GM19351 (cell line): Measurements from ENCODE around the gene ARL5B.

ENCODE experiments used
- ATAC-seq: cut with Tn5 transposase; IDR thresholded peaks from one replicate; pipeline ENCODE4 v1.9.1; 2021; ENCODE audit warnings: mild to moderate bottlenecking, moderate library complexity; ENCODE audit not compliant: unreplicated experiment

The ARL5B gene

DNA sequence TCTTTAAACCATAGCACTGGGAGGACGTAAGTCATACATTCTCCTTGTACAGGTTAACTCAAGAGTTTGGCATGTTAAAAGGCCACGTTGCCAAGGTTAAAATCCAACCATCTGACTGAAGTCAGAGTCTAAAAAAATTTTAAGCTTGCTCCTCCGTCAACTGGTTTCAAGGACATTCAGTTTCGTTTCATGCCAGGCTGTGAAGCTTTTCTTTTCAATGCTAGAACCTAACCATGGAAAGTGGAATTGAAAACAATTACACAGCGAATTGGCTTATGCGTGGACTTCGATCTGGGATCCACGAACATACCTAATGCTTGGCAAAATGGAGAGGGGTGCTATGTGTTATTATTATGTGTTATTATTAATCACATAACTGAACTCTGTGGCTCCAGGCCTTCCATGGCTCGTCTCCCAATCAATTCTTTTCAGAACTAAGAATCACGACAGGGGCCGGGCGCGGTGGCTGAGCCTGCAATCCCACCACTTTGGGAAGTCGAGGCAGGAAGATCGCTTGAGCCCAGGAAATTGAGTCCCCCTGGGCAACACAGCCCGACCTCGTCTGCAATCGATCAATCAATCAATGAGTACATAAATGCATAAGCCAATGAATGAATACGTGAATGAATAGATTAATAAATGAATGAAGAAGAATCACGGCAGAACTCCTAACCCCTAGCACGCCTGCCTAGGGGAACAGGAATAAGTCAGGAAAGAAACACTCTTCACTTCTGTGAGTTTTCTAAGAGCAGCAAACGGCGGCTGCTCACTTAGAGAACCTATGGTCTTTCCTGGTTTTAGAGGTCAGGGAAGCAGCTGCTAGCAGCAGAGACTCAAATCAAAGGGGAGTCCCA lies 733 bp upstream of the ARL5B start:
- ATAC-seq: peak; percentile 32

DNA sequence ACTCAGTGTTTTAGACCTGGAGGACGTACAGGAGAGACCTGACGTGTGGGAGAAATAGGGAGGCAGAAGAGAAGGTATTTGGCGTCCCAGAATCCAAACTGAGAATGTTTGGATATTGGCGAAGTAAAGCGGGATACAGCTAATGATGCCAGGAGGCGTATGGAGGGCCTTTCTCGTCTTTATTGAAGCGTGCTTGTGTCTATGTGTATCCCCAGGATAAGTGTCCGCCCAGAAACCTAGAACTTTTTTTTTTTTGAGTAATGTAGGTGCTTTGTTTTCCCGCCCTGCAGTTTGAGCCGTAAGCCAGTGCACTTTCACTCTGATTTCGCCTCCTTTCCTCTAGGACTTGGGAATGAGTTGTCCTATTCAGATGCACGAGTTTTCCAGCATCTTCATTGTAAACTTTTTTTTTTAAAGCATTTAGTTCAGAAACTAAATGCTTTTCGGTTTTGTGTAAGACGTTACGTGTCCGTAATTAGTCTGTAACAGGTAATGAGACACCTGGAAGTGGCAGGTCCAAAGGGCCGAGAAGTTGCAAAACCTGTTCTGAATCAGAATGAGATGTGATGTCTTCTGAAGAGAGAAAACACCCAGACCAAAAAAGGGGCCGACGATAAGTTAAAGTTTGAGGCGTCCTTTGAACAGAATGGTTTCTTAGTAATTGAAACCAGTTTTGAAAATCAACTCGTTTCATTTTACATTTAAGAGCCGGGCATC lies 746 bp downstream of the ARL5B start:
- peak; percentile 29 for ATAC-seq

DNA sequence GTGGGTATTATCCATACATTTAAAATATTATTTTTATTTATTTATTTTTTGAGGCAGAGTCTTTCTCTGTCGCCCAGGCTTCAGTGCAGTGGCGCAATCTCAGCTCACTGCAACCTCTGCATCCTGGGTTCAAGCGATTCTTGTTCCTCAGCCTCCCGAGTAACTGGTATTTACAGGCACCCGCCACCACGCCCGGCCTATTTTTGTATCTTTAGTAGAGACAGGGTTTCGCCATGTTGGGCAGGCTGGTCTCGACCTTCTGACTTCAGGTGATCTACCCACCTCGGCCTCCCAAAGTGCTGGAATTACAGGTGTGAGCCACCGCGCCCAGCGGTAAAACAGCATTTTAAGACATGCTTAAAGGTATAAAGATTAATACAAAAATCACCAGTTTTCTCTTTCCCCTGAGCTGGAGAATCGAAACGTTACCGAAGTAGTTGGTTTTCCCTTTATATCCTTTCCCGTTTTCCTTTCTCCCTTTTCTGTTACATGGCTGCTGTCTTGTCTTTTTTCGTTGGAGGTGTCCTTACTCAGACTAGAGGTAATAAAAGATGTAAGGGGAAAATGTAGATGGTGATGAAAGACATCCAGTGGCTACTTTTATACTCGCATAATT lies 1.7 kb downstream of the ARL5B start:
- no peak for ATAC-seq

DNA sequence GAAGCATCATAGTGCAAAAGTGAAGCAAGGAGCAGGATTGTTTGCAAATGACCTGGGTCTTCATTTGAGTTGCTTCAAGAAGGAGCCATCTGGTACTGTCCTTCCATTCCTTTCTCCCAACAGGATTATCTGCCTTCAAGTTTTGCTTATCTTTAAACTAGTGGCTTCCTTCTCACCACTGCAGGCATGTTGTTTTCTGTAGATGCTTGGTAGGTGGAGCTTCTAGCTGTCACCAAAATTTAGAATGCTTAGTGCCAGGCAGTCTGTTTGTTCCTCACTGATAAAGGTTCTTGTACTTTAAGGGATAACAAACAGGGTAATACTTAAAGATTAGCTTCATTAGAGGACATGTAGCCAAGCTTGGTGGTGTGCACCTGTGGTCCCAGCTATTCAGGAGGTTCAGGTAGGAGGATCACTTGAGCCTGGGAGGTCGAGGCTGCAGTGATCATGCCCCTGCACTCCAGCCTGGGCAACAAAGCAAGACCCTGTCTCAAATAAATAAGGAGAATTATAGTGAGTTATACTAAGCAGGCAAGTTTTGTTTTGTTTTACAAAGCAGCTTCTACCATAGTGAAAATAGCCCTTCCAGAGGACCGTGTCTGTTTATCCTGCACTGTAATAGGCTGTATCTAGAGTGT lies 5.7 kb downstream of the ARL5B start:
- no peak for ATAC-seq

DNA sequence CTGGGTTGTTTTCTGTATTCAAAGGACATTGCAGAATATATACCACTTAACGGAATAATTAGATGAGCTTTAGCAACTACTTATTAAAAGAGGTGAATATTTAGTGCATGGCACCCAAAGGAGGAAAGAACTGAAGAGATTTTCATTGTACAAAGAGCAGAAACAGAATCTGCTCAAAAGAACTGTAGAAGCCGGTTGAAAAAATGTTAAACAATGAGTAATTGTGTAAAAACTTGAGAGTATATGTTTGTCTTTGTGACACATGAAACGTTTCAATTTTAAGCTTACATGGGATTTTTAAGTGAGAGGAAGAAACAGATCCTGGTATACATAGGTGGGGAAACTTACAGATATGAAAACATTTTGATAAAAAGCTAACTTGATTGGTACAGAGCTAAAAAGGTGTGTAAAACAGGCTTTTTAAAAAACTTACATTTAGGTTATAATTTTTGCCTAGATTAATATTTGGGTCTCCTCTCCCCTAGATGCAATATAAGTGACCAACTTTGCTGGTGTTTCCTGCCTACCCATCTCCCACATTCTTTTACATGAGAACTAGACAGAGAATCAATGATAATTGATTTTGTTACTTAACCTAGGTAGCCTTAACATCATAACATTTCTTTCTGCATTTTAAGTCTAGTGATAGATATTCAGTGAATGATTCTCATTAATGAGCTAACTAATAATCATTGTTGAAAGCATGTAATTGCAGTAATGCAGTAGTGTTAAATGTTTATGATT lies 6.8 kb downstream of the ARL5B start:
- no peak for ATAC-seq

DNA sequence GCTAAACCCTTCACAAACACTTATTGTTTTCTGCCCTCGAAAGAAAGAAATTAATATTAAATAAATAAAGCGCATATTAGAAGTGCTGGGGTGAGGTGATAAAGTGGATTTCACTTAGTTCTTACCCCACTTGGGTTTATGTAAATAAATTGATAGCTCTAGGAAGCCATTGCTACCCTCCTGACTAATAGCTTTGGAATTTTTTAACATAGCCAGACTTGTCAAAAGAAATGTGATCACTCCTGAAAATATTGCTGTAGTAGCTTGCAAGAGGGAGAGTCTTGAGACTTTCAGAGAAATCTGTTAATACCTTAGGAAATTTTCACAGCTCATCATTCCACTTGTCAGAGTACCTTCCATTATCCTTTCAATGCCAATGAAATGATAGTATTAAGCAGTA lies 7.6 kb downstream of the ARL5B start:
- no peak for ATAC-seq

DNA sequence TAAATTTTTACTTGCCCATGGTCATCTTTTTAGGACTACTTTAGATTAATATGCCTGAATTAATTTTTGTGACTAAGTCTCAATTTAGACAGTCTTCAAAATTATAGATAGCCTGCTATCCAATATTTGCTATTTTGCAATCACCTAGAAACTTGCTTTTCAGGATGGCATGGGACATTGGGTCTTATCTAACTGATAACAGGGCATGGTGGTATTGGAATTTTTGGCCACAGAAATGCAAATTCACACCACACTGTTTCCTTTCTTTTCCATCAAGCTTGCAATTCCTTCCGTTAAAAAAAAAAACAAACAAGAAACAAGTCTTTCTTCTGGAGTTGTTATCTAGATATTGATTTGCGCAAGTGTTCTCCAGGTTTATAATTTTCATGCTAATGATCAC lies 8.8 kb downstream of the ARL5B start:
- no peak for ATAC-seq

DNA sequence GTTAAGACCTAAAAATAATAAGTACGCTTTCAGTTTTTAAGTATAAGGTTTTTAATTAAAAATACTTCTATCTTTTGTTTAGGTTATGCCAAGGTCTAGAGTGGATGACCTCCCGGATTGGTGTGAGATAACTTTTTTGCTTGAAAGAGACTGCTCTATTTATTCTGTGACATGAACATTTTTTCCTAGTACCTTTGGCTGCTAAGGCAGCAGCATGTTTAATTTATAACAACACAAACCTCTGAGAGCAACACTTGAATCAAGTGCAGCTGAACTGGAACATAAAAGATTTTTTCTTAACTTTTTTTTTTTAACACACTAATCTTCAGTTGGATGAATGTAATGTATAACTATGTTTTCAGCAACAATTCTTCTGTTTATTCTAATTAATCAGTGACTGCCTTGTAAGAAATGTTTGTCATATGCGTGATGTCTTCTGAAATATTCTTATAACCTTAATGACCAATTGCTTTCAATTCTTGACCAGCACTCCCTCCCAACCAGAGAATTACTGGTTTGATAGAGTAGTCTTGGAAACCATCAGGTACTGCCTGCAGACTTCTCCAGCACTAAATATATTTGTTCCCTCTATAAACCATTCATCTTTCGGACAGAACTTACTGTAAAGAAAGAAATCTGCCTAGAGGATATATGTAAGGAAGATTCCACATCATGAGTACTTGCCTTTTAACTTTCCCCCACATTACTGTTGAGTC lies 16.0 kb downstream of the ARL5B start:
- ATAC-seq: no peak

DNA sequence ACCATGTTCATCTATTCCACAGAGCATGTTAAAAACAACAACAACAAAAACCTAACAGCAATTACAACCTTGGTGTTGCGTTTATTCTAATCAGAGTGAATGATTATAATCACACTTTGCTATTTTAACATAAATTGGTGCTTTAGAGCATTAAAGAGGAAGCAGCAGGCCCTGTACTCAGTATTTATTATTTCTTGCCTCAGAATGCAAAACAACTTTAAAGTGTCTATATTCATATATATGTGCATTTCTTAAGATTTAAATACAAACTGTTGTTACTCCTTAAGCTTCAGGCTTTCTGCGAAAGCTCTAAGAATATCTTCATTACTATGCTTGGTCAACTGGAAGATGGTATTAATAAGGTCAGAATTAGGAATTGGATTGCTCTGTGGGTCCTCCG lies 21.5 kb downstream of the ARL5B start:
- ATAC-seq: no peak

DNA sequence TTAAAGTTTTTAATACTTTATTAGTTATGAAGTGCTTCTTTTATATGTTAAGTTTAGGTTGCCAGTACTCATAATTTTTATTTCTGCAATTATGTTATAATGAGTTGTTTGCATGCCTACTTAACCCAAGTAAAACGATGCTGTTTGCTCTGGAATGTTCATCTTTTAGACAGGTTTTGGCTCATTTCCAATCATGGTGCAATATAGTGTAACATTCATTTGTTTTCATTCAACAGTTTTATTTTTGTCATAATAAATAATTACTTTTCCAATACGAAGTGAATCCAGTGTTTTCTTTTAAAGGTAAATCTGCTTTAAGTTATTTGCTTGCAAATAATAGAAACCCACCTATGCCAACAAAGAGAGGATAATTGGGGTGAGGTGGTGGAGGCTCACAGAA lies 22.1 kb downstream of the ARL5B start:
- ATAC-seq: no peak

DNA sequence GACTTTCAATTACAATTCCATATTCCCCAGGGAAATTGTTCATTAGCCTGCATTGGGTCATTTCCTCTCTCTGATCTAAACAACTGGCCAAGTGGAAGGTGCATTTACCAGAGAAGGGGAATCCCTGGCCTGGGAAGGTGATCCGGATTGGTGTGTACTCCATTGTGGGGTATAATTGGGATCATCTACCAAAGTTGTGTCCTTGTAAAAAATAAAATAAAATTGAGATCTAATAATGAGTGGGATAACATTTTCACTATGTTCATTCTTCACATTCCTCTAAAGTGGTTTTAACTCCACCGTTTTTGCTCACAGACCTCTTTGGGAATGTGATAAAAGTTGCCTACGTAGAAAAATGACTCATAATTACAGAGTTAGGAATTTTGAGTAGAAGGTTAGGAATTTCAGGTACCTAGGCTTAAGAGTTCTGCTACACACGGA lies 22.8 kb downstream of the ARL5B start:
- ATAC-seq: no peak

DNA sequence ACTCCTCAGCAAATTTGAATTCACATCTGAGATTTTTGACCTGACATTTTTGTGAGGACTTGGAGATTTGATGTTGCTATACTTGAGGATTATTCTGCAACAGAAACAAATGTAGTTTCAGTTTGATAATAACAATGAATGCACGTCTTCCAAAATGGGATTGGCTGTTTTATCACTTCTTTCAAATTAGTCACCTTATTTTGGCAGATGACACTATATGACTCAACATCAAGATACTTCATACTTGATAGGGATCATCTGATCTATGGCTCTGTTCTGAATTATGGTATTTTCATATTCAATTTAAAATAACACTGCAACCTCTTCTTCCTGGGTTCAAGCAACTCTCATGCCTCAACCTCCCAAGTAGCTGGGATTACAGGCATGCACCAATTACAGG lies 24.2 kb downstream of the ARL5B start:
- ATAC-seq: no peak

DNA sequence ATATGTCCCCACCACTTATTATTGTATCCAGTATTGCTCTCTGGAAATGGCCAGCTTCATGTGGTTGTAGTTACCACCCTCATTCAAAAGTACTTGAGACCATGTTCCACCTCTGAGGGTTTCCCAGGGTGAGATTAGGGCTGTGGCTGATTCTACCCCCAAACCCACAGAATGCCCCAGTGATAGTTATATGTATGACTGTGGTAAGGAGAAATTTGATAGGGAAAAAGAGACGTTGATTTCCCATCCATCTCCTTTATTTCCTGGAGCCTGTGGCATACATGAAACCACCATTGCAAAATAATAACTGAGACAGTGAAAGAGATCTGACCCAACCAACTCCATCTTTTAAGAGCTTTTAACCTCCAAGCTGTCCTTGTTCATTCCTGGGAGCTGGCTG lies 25.2 kb downstream of the ARL5B start:
- ATAC-seq: no peak

DNA sequence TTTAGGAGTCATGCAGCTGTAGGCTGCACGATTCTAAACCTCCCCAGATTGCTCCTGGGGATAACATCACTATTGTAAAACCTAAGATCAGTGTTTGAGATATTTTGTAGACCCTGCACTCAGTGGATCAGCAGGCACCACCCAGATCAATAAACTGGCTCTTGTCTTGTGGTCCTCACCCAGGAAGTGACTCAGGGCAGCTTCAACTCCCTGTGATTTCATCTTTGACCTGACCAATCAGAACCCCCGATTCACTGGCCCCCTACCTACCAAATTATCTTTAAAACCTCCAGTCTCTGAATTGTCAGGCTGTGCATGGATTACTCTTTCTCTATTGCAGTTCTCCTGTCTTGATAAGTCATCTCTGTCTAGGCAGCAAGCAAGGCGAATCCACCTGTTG lies 25.7 kb downstream of the ARL5B start:
- no peak for ATAC-seq

DNA sequence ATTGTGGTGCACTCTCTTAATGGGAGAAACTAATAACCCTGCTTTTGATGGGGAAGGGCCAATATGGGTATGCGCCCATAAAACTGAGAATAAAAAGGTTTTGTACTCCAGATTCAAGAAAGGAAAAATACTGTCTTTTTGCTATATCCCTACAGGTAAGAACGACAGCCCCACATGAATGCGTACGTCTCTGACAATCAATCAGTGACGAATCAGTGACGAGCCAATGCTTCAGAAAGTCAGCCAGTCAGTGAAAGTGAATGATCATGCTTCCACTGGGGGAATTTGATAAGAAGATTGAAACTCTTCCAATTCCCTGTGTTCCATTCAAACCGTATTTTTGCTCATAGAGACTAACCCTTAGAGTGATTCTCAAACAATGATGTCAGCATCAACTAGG lies 26.3 kb downstream of the ARL5B start:
- ATAC-seq: no peak

DNA sequence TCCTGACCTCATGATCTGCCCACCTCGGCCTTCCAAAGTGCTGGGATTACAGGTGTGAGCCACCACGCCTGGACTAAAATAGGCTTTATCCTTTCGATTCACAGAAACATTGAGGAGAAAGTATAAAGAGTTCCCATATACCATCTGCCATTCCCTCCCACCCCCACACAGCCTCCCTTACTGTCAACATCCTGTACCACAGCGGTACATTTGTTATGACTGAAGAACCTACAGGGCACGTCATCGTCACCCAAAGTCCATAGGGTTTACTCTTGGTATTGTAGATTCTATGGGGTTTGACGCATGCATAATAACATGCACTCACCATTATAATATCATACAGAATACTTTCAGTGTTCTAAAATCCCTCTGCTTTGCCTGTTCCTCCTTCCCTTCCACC lies 28.0 kb downstream of the ARL5B start:
- no peak for ATAC-seq

DNA sequence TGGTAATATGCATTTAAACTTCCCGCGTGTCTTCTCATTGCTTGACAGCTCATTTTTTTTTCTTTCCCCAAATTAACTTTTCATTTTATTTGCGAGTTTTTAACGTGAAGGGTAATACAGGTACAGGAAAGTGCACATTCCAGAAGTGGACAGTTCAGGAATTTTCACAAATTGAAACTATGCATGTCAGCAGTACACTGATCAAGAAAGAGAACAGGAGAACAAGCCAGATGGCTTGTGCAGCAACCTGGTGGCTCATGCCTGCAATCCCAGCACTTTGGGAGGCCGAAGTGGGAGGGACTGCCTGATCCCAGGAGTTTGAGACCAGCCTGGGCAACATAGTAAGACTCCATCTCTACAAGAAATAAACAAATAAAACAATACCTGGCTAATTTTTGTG lies 28.5 kb downstream of the ARL5B start:
- ATAC-seq: no peak

DNA sequence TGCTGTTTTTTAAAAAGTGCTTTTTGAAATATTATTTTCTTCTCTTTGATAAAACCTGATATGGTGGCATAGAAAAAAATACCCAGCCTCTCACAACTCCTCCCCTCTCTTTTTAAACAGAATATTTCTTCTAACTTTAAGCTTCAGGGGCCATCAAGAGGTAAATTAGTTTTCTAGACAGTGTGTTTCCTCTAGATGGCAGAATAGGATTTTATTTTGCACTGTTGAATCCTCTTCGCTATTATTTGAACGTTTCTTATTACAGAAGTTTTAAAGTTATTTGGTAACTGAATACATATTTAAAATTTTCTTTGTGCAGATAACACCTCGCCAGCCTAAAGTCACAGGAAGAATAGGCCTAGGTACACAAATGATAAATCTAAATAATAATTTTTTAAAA lies 30.3 kb downstream of the ARL5B start:
- no peak for ATAC-seq

DNA sequence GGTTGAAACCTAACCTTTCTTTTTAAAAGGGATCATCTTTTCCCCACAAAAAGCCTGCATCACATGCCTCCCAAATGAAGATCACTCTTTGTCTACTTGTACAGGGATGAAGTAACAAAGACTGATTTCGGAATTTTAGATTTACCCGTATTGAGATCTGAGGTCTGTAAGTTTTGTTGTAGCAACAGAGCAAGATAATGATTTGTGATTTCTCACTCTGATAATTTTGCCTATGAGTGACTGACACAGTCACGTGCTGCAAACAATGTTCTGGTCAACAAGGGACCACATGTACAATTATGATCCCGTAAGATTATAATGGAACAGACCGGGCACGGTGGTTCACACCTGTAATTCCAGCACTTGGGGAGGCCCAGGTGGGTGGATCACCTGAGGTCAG lies 31.3 kb downstream of the ARL5B start:
- no peak for ATAC-seq
